HCT116 (cell line): ENCODE measurements around the gene MCF2L2. TPM values are rescaled to one million over a fixed set of nuclear protein-coding genes. Genes with fewer than 3 reads are reported as not detected.

Experiments
- ATAC-seq: fragments of 200-7000 bp; cut with Tn5 transposase; 2 replicates; pipeline ENCODE4 v1.9.1; 2020; ENCODE audit warnings: mild to moderate bottlenecking, moderate library complexity
- BruUV-seq: library from RNA; stranded (reverse); fragments of 400-500 nt; replicated peaks from 2 replicates; lab custom pipeline; 2021; lab: Mats Ljungman, UMichigan
- CTCF ChIA-PET: fragments of 300-600 bp; sonication (Branson Sonifier 250); formaldehyde crosslinking; loops from one replicate; lab custom pipeline; 2021; ENCODE audit warnings: antibody characterized with exemption; lab: Charles Lee
- POLR2A ChIA-PET: fragments of 300-600, 350-600 bp; sonication (Branson Sonifier 250); formaldehyde crosslinking; loops from one replicate; lab custom pipeline; 2021; ENCODE audit warnings: antibody characterized with exemption; lab: Charles Lee
- RAD21 ChIA-PET, 2 experiments: fragments of 300-600 bp; sonication (Branson Sonifier 250); formaldehyde crosslinking; loops; one replicate each; lab custom pipeline; 2023; ENCODE audit warnings: low total read pairs in 2 of 2; ENCODE audit not compliant: uncharacterized antibody in 2 of 2, unreplicated experiment in 2 of 2, low non-redundant PET in 1 of 2; lab: Charles Lee
- DNase-seq: peaks from one replicate; pipeline ENCODE4 v3.0.0-alpha.2; 2010; ENCODE audit warnings: low read depth, low spot score
- H2AFZ ChIP-seq: fragments of 200-600 bp; shearing (Covaris generic), sonication (generic); 2 replicates; pipeline ENCODE4 v1.6.1; 2017; ENCODE audit warnings: low read depth, mixed run types, mixed read lengths, antibody characterized with exemption, low read length; ENCODE audit not compliant: poor library complexity, severe bottlenecking
- H3K27ac ChIP-seq: 2 replicates; pipeline ENCODE4 v1.5.1; 2012; ENCODE audit warnings: low read depth, low read length
- H3K27me3 ChIP-seq: fragments of 200-600 bp; sonication (generic); 2 replicates; pipeline ENCODE4 v1.6.1; 2016; ENCODE audit warnings: mixed run types, low read length, mixed read lengths; ENCODE audit not compliant: insufficient read depth
- H3K36me3 ChIP-seq, 2 experiments: fragments of 200-500 bp in 1 of 2; fragments of 200-600 bp in 1 of 2; sonication (Bioruptor generic) in 1 of 2; sonication (generic) in 1 of 2; 2 replicates each; pipeline versions ENCODE4 v1.5.1 to v1.6.1; 2014 to 2016; ENCODE audit warnings: low read length in 2 of 2, inconsistent platforms in 1 of 2, mixed read lengths in 1 of 2, mixed run types in 1 of 2; ENCODE audit not compliant: insufficient read depth in 2 of 2, control insufficient read depth in 1 of 2
- H3K4me1 ChIP-seq, 2 experiments: fragments of 200-600 bp in 1 of 2; sonication (generic) in 1 of 2; 2 replicates each; pipeline versions ENCODE4 v1.5.1 to v1.6.1; 2012 to 2017; ENCODE audit warnings: low read length in 2 of 2, inconsistent platforms in 1 of 2, mild to moderate bottlenecking in 1 of 2, mixed read lengths in 1 of 2, mixed run types in 1 of 2, moderate library complexity in 1 of 2; ENCODE audit not compliant: insufficient read depth in 2 of 2, control insufficient read depth in 1 of 2
- H3K4me2 ChIP-seq: fragments of 200-600 bp; sonication (generic); 2 replicates; pipeline ENCODE4 v1.6.1; 2017; ENCODE audit warnings: mixed run types, low read length, mixed read lengths
- H3K4me3 ChIP-seq, 2 experiments: fragments of 200-600 bp in 1 of 2; sonication (generic) in 1 of 2; replicated peaks in 1 of 2; 2 replicates each; pipeline ENCODE4 v1.5.1; 2011 to 2016; ENCODE audit warnings: low read length in 2 of 2, control low read depth in 1 of 2, low read depth in 1 of 2, mild to moderate bottlenecking in 1 of 2, mixed read lengths in 1 of 2, mixed run types in 1 of 2
- H3K79me2 ChIP-seq: fragments of 200-600 bp; sonication (generic); 2 replicates; pipeline ENCODE4 v1.6.1; 2017; ENCODE audit warnings: mild to moderate bottlenecking, mixed run types, low read length, moderate library complexity, mixed read lengths; ENCODE audit not compliant: insufficient read depth
- H3K9ac ChIP-seq: fragments of 200-600 bp; sonication (generic); 2 replicates; pipeline ENCODE4 v1.6.1; 2016; ENCODE audit warnings: low read length, mixed read lengths
- H3K9me2 ChIP-seq: fragments of 200-600 bp; sonication (generic), shearing (Covaris generic); 2 replicates; pipeline ENCODE4 v1.6.1; 2017; ENCODE audit warnings: mixed run types, mild to moderate bottlenecking, moderate library complexity; ENCODE audit not compliant: insufficient read depth
- H3K9me3 ChIP-seq, 2 experiments: fragments of 200-500 bp in 1 of 2; fragments of 200-600 bp in 1 of 2; sonication (Bioruptor generic) in 1 of 2; sonication (generic) in 1 of 2; 2 replicates each; pipeline ENCODE4 v1.6.1; 2014 to 2017; ENCODE audit warnings: low read length in 2 of 2, mixed read lengths in 2 of 2, inconsistent platforms in 1 of 2, low read depth in 1 of 2, mild to moderate bottlenecking in 1 of 2, mixed run types in 1 of 2, moderate library complexity in 1 of 2; ENCODE audit not compliant: control insufficient read depth in 1 of 2, insufficient read depth in 1 of 2
- H4K20me1 ChIP-seq: fragments of 200-600 bp; sonication (generic), shearing (Covaris generic); 2 replicates; pipeline ENCODE4 v1.6.1; 2017; ENCODE audit warnings: mixed run types, mild to moderate bottlenecking, moderate library complexity; ENCODE audit not compliant: insufficient read depth
- ATF3 ChIP-seq: IDR thresholded peaks from 2 replicates; pipeline ENCODE4 v1.6.1; 2012
- CTCF ChIP-seq, 3 experiments: fragments of 200-600 bp in 1 of 3; sonication (generic) in 1 of 3; IDR thresholded peaks in 2 of 3; conservative IDR thresholded peaks in 1 of 3; 2 replicates each; pipeline ENCODE4 v1.5.1; 2012 to 2017; ENCODE audit warnings: low read depth in 2 of 3, low read length in 2 of 3, antibody characterized with exemption in 1 of 3, borderline replicate concordance in 1 of 3, control low read depth in 1 of 3, mild to moderate bottlenecking in 1 of 3, mixed read lengths in 1 of 3, mixed run types in 1 of 3, moderate library complexity in 1 of 3; ENCODE audit not compliant: insufficient read depth in 1 of 3
- ELF1 ChIP-seq: IDR thresholded peaks from 2 replicates; pipeline ENCODE4 v1.6.1; 2012; ENCODE audit warnings: low read depth, borderline replicate concordance
- ZBTB33 ChIP-seq: IDR thresholded peaks from 2 replicates; pipeline ENCODE4 v1.6.1; 2011; ENCODE audit warnings: mild to moderate bottlenecking, low read length, moderate library complexity; ENCODE audit not compliant: insufficient replicate concordance; ENCODE audit errors: extremely low read depth
- ZFX ChIP-seq: fragments of 450-650 bp; IDR thresholded peaks from 2 replicates; pipeline ENCODE4 v1.6.1; 2017
- intact Hi-C: fragments of 100-400 bp; cut with micrococcal nuclease; formaldehyde crosslinking; loops from 2 replicates; pipeline ENCODE4 v1.10.0; 2022
- total RNA-seq: library from RNA; stranded (reverse); gene quantifications from one replicate; pipeline ENCODE4 v1.2.1, GENCODE V29; 2021; ENCODE audit not compliant: unreplicated experiment

The MCF2L2 gene
- total RNA-seq, 1 experiment from 2014 or later: 1.5 TPM

GRCh38 chr3:183158551-183159006 lies 269.8 kb downstream of the MCF2L2 start:
- no peaks in the 10 kb centered on the region for H3K9me2 ChIP-seq
- H3K79me2 ChIP-seq: no peaks in the 10 kb centered on the region
- DNase-seq: no peak
- ChIA-PET POLR2A (no interaction called here), CTCF (no interaction called here)
- no peak overlapping the region for H3K9ac ChIP-seq
- H3K27ac ChIP-seq: no peak overlapping the region
- no TSS peak for BruUV-seq
- H3K4me3 ChIP-seq: no peak overlapping the region
- no peak overlapping the region for H2AFZ ChIP-seq
- H4K20me1 ChIP-seq: no peaks in the 10 kb centered on the region
- ATAC-seq: no peak
- no peaks in the 10 kb centered on the region for H3K9me3 ChIP-seq
- peaks cover 3 to 38% of the 10 kb centered on the region in 2 experiments; a peak in 3 of 4 replicates for H3K4me1 ChIP-seq
- TF ChIP-seq CTCF (IDR thresholded peaks at IDR 0.05 in 2 of 3, conservative IDR thresholded peaks at IDR 0.05 in 1 of 3; ENCODE audit: borderline replicate concordance in 1 of 3, insufficient read depth in 1 of 3, low read depth in 2 of 3, low read length in 2 of 3) (no peak), ZFX (no peak), ELF1 (no peak), ATF3 (no peak), ZBTB33 (no peak)
- TF ChIP-seq, all 23 proteins: peak for 0
- H3K36me3 ChIP-seq: no peaks in the 10 kb centered on the region
- H3K4me2 ChIP-seq: no peak overlapping the region; the same call in 1 of the 2 replicates
- RAD21 ChIA-PET: no interaction called here
- intact Hi-C loops: no loop called here
- H3K27me3 ChIP-seq: no peaks in the 10 kb centered on the region
